DND-41 (cell line): Measurements from ENCODE around the gene YJEFN3.
A peak's percentile ranks its signal among the peaks of the same experiment; 100 is the strongest.

Source experiments
- ATAC-seq: fragments of 200-7000 bp; cut with Tn5 transposase; 3 replicates; pipeline ENCODE4 v1.9.1; 2021; ENCODE audit warnings: low read depth; ENCODE audit not compliant: insufficient read depth
- DNase-seq: peaks from one replicate; pipeline ENCODE4 v3.0.0-alpha.2; 2020
- H2AFZ ChIP-seq: 2 replicates; pipeline ENCODE4 v1.6.0; 2012; ENCODE audit warnings: low read depth, low read length
- H3K27ac ChIP-seq: 2 replicates; pipeline ENCODE4 v1.5.1; 2012; ENCODE audit warnings: low read length, inconsistent platforms
- H3K27me3 ChIP-seq: fragments of 200-600 bp; sonication (generic); 2 replicates; pipeline ENCODE4 v1.6.0; 2012; ENCODE audit warnings: low read length, mild to moderate bottlenecking, inconsistent platforms; ENCODE audit not compliant: insufficient read depth, poor library complexity
- H3K36me3 ChIP-seq: 2 replicates; pipeline ENCODE4 v1.5.1; 2012; ENCODE audit warnings: low read length, inconsistent platforms; ENCODE audit not compliant: insufficient read depth
- H3K4me1 ChIP-seq: 2 replicates; pipeline ENCODE4 v1.5.1; 2012; ENCODE audit warnings: mild to moderate bottlenecking, low read length; ENCODE audit not compliant: insufficient read depth
- H3K4me2 ChIP-seq: 2 replicates; pipeline ENCODE4 v1.6.0; 2012; ENCODE audit warnings: mild to moderate bottlenecking, moderate library complexity, low read length, inconsistent platforms; ENCODE audit not compliant: insufficient read depth
- H3K4me3 ChIP-seq, 2 experiments: fragments of 200-600 bp in 1 of 2; shearing (Covaris generic) in 1 of 2; 2 replicates each; pipeline ENCODE4 v1.5.1; 2012 to 2016; ENCODE audit warnings: inconsistent platforms in 2 of 2, low read length in 2 of 2, mild to moderate bottlenecking in 2 of 2, low read depth in 1 of 2, moderate library complexity in 1 of 2
- H3K79me2 ChIP-seq: 2 replicates; pipeline ENCODE4 v1.6.0; 2012; ENCODE audit warnings: low read length, inconsistent platforms; ENCODE audit not compliant: insufficient read depth
- H3K9ac ChIP-seq: 2 replicates; pipeline ENCODE4 v1.6.0; 2012; ENCODE audit warnings: low read depth, mild to moderate bottlenecking, inconsistent platforms, low read length, moderate library complexity
- H3K9me3 ChIP-seq: 2 replicates; pipeline ENCODE4 v1.5.1; 2012; ENCODE audit warnings: low read length, moderate library complexity, mild to moderate bottlenecking, inconsistent platforms; ENCODE audit not compliant: insufficient read depth, severe bottlenecking
- H4K20me1 ChIP-seq: 2 replicates; pipeline ENCODE4 v1.6.0; 2012; ENCODE audit warnings: low read length; ENCODE audit not compliant: insufficient read depth
- EZH2 ChIP-seq: IDR thresholded peaks from 3 replicates; pipeline ENCODE4 v1.6.1; 2012; ENCODE audit warnings: borderline replicate concordance, low read depth, mild to moderate bottlenecking, moderate library complexity, low read length, inconsistent platforms; ENCODE audit not compliant: severe bottlenecking
- TF ChIP-seq, protein P1 (sequence below): IDR thresholded peaks from 2 replicates; pipeline ENCODE4 v1.5.1; 2012; ENCODE audit warnings: borderline replicate concordance, low read length, moderate library complexity, mild to moderate bottlenecking; ENCODE audit not compliant: poor library complexity, severe bottlenecking; ENCODE audit errors: extremely low read depth

YJEFN3 gene

DNA sequence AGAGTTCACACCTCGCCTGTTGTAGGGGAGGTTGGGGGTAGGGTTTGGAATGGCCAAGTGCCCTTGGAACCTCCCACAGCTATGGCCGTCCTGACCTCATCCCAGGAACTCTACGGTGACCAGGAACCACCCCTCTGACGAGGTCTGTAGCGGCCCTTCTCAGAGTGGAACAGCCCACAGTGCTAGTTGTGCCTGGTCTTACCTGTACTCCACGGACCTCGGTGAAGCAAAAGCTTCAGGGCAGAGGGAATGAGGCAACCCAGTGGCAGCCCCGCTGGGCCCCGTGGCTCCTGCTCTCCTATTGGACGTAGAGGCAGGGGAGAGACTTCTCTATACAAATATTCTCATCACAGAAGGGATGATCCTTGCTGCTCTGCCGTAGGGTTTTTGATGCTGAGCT is 20.5 kb upstream of the YJEFN3 start:
- H3K9ac ChIP-seq = no peak overlapping the region
- no peaks in the 10 kb centered on the region for H3K27me3 ChIP-seq
- H3K36me3 ChIP-seq = peaks cover 48% of the 10 kb centered on the region
- H3K4me2 ChIP-seq = no peak overlapping the region
- H3K4me3 ChIP-seq = no peak overlapping the region
- ATAC-seq = 0 out of 3 replicates have a peak, but pooled peaks have one; percentile 8
- no peak overlapping the region for H2AFZ ChIP-seq
- H3K27ac ChIP-seq = no peak overlapping the region
- no peaks in the 10 kb centered on the region for H3K9me3 ChIP-seq
- H3K79me2 ChIP-seq = no peaks in the 10 kb centered on the region; the same call in 1 of the 2 replicates
- no peak for TF ChIP-seq EZH2
- TF ChIP-seq, protein P1, sequence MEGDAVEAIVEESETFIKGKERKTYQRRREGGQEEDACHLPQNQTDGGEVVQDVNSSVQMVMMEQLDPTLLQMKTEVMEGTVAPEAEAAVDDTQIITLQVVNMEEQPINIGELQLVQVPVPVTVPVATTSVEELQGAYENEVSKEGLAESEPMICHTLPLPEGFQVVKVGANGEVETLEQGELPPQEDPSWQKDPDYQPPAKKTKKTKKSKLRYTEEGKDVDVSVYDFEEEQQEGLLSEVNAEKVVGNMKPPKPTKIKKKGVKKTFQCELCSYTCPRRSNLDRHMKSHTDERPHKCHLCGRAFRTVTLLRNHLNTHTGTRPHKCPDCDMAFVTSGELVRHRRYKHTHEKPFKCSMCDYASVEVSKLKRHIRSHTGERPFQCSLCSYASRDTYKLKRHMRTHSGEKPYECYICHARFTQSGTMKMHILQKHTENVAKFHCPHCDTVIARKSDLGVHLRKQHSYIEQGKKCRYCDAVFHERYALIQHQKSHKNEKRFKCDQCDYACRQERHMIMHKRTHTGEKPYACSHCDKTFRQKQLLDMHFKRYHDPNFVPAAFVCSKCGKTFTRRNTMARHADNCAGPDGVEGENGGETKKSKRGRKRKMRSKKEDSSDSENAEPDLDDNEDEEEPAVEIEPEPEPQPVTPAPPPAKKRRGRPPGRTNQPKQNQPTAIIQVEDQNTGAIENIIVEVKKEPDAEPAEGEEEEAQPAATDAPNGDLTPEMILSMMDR = no peak
- DNase-seq = no peak
- H3K4me1 ChIP-seq = no peaks in the 10 kb centered on the region
- H4K20me1 ChIP-seq = peaks cover 14% of the 10 kb centered on the region; the same call in 1 of the 2 replicates

DNA sequence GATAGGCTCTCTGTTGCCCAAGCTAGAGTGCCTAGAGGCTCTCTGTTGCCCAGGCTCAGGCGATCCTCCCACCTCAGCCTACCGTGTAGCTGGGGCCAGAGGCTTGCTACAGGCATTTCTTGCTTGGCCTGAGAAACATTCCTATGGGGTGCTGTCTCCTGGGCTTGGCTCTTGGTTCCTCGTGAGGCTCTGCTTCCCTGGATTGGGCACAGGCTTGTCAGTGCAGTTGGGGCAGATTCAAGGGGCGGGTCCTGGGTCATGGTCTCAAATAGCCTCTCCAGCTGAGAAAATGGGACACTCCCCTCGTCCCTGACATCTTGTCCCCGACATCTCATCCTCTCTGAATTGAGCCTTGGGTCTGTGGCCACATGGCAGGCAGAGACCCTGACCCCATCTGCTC is 18.3 kb upstream of the YJEFN3 start:
- Histone ChIP-seq H3K79me2 (peaks cover 9% of the 10 kb centered on the region), H3K27ac (no peak overlapping the region), H3K9me3 (no peaks in the 10 kb centered on the region), H3K36me3 (peaks cover 32% of the 10 kb centered on the region), H3K4me3 (no peak overlapping the region), H3K4me1 (peaks cover 8% of the 10 kb centered on the region), H3K9ac (no peak overlapping the region), H2AFZ (no peak overlapping the region), H4K20me1 (peaks cover 7% of the 10 kb centered on the region; the same call in 1 of the 2 replicates), H3K27me3 (no peaks in the 10 kb centered on the region), H3K4me2 (no peak overlapping the region)
- DNase-seq (no peak), ATAC-seq (peak; percentile 15; the same call in 2 of the 3 replicates)
- TF ChIP-seq, protein P1 = no peak
- no peak for TF ChIP-seq EZH2

DNA sequence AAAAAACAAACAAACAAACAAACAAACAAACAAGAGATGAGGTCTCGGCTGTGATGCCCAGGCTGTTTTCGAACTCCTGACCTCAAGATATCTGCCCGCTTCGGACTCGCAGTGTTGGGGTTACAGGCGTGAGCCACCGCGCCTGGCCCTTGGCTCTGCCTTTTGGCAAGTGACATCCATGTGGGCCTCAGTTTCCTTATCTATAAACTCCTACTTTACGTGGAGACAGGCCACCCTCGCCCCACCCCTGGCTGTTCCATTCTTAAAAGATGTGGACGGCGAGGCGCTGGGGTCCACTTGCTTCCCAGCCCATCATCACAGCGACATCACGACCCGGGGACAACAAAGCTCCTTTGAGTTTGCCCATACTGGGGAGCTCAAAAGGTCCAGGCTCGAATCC is 15.0 kb upstream of the YJEFN3 start:
- H3K4me2 ChIP-seq = no peak overlapping the region
- H3K79me2 ChIP-seq = peaks cover 41% of the 10 kb centered on the region
- no peaks in the 10 kb centered on the region for H3K27me3 ChIP-seq
- H3K4me3 ChIP-seq = no peak overlapping the region
- DNase-seq (no peak), ATAC-seq (no peak)
- H2AFZ ChIP-seq = no peak overlapping the region
- H4K20me1 ChIP-seq = no peaks in the 10 kb centered on the region; the same call in 1 of the 2 replicates
- H3K4me1 ChIP-seq = peaks cover 28% of the 10 kb centered on the region
- TF ChIP-seq EZH2 = no peak
- TF ChIP-seq, protein P1 = no peak
- H3K9me3 ChIP-seq = no peaks in the 10 kb centered on the region
- no peak overlapping the region for H3K27ac ChIP-seq
- peaks cover 12% of the 10 kb centered on the region for H3K36me3 ChIP-seq
- no peak overlapping the region for H3K9ac ChIP-seq

DNA sequence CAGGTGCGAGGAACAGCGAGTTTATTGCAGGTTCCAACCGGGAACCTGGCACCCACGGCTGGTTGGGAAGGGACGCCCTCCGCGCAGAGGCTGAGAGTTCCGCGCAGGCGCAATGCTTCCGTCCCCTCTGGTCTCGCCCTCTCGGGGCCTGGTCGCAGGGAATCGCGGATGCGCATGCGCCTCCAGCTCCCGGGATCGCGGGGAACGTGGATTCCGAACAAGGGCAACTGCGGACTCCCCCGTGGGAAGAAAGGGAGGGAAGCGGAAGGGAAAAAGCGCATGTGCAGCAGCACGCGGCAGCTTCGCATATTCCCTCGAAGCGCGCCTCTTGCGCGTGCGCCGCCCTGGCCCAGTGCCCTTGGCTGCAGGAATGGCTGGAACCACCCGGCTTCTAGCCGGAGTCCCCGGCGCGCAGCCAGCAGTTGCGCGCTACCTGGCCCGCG is 14.5 kb upstream of the YJEFN3 start:
- no peak overlapping the region for H3K4me2 ChIP-seq
- no peak overlapping the region for H3K27ac ChIP-seq
- H3K4me3 ChIP-seq = no peak overlapping the region
- DNase-seq (no peak), ATAC-seq (no peak)
- H3K4me1 ChIP-seq = peaks cover 32% of the 10 kb centered on the region
- no peak overlapping the region for H2AFZ ChIP-seq
- H3K27me3 ChIP-seq = no peaks in the 10 kb centered on the region
- peaks cover 47% of the 10 kb centered on the region for H3K79me2 ChIP-seq
- H3K36me3 ChIP-seq = peaks cover 14% of the 10 kb centered on the region
- peaks cover 3% of the 10 kb centered on the region; the same call in 1 of the 2 replicates for H4K20me1 ChIP-seq
- TF ChIP-seq, protein P1 = no peak
- TF ChIP-seq EZH2 = no peak
- H3K9ac ChIP-seq = no peak overlapping the region
- no peaks in the 10 kb centered on the region for H3K9me3 ChIP-seq
